IMR-90 (cell line): ENCODE results near the gene GSS. TPM values are rescaled to one million over a fixed set of nuclear protein-coding genes. Genes with fewer than 3 reads are reported as not detected.

Source experiments
- ATAC-seq: fragments of 200-7000 bp; cut with Tn5 transposase; 2 replicates; pipeline ENCODE4 v1.9.1; 2020; ENCODE audit warnings: low read depth, mild to moderate bottlenecking, moderate library complexity
- BruUV-seq: library from RNA; stranded (reverse); fragments of 400-500 nt; replicated peaks from 2 replicates; lab custom pipeline; 2021; lab: Mats Ljungman, UMichigan
- CTCF ChIA-PET: fragments of 300-600 bp; formaldehyde crosslinking; extraction: SDS; loops from one replicate; lab custom pipeline; 2021; ENCODE audit warnings: antibody characterized with exemption; lab: Yijun Ruan, JAX
- POLR2A ChIA-PET: fragments of 300-600 bp; sonication (Branson Sonifier 250); formaldehyde crosslinking; loops from one replicate; lab custom pipeline; 2022; ENCODE audit warnings: antibody characterized with exemption; ENCODE audit not compliant: unreplicated experiment; lab: Charles Lee
- DNase-seq: peaks from one replicate; pipeline ENCODE4 v3.0.0; 2013
- H2AFZ ChIP-seq: replicated peaks from 2 replicates; pipeline ENCODE3; 2013; ENCODE audit warnings: low read length, mild to moderate bottlenecking; ENCODE audit not compliant: poor library complexity
- H2AK5ac ChIP-seq: 2 replicates; pipeline ENCODE4 v1.6.1; 2013; ENCODE audit warnings: low read depth, low read length, inconsistent platforms
- H2AK9ac ChIP-seq: replicated peaks from 2 replicates; pipeline ENCODE3; 2013; ENCODE audit warnings: mild to moderate bottlenecking, low read depth, low read length, moderate library complexity; ENCODE audit not compliant: poor library complexity
- H2BK120ac ChIP-seq: 2 replicates; pipeline ENCODE4 v1.6.1; 2013; ENCODE audit warnings: low read depth, low read length, inconsistent platforms
- H2BK15ac ChIP-seq: 3 replicates; pipeline ENCODE4 v1.6.1; 2013; ENCODE audit warnings: low read depth, low read length, inconsistent platforms
- H2BK20ac ChIP-seq: 2 replicates; pipeline ENCODE4 v1.6.1; 2013; ENCODE audit warnings: low read depth, mild to moderate bottlenecking, inconsistent platforms, low read length, moderate library complexity
- H2BK5ac ChIP-seq: 2 replicates; pipeline ENCODE4 v1.6.1; 2013; ENCODE audit warnings: mild to moderate bottlenecking, low read depth, low read length, inconsistent platforms; ENCODE audit not compliant: poor library complexity, severe bottlenecking
- H3K14ac ChIP-seq: replicated peaks from 2 replicates; pipeline ENCODE4 v1.6.1; 2013; ENCODE audit warnings: low read depth, low read length, inconsistent platforms
- H3K18ac ChIP-seq: 2 replicates; pipeline ENCODE4 v1.6.1; 2013; ENCODE audit warnings: low read depth, low read length, control low read depth
- H3K23ac ChIP-seq: 2 replicates; pipeline ENCODE4 v1.6.1; 2013; ENCODE audit warnings: low read depth, low read length, inconsistent platforms
- H3K27ac ChIP-seq: 2 replicates; pipeline ENCODE4 v1.5.1; 2013; ENCODE audit warnings: mild to moderate bottlenecking, control low read depth, low read length; ENCODE audit not compliant: insufficient read depth
- H3K27me3 ChIP-seq: 2 replicates; pipeline ENCODE4 v1.6.1; 2013; ENCODE audit warnings: low read length; ENCODE audit not compliant: control insufficient read depth, insufficient read depth
- H3K36me3 ChIP-seq: 2 replicates; pipeline ENCODE4 v1.6.1; 2013; ENCODE audit warnings: low read length, mixed read lengths; ENCODE audit not compliant: control insufficient read depth, insufficient read depth
- H3K4ac ChIP-seq: 2 replicates; pipeline ENCODE4 v1.6.1; 2013; ENCODE audit warnings: low read depth, low read length, inconsistent platforms
- H3K4me1 ChIP-seq: 2 replicates; pipeline ENCODE4 v1.6.1; 2013; ENCODE audit warnings: low read length, mixed read lengths; ENCODE audit not compliant: control insufficient read depth, insufficient read depth
- H3K4me2 ChIP-seq: 2 replicates; pipeline ENCODE4 v1.6.1; 2013; ENCODE audit warnings: low read depth, mild to moderate bottlenecking, control low read depth, low read length, moderate library complexity
- H3K4me3 ChIP-seq: 2 replicates; pipeline ENCODE4 v1.5.1; 2013; ENCODE audit warnings: low read depth, mild to moderate bottlenecking, control low read depth, low read length, moderate library complexity; ENCODE audit not compliant: insufficient read depth
- H3K56ac ChIP-seq: 2 replicates; pipeline ENCODE4 v1.6.1; 2013; ENCODE audit warnings: low read length, inconsistent platforms; ENCODE audit not compliant: insufficient read depth; ENCODE audit errors: extremely low read depth
- H3K79me1 ChIP-seq, 2 experiments: 2 replicates each; pipeline ENCODE4 v1.6.1; 2013; ENCODE audit warnings: low read length in 2 of 2, inconsistent platforms in 1 of 2, low read depth in 1 of 2
- H3K9ac ChIP-seq: 2 replicates; pipeline ENCODE4 v1.6.1; 2013; ENCODE audit warnings: low read depth, low read length, control low read depth
- H3K9me1 ChIP-seq: 2 replicates; pipeline ENCODE4 v1.6.1; 2013; ENCODE audit warnings: low read length, inconsistent platforms; ENCODE audit not compliant: insufficient read depth
- H3K9me3 ChIP-seq: 2 replicates; pipeline ENCODE4 v1.6.1; 2013; ENCODE audit warnings: low read length; ENCODE audit not compliant: control insufficient read depth, insufficient read depth
- H4K20me1 ChIP-seq: 2 replicates; pipeline ENCODE4 v1.6.1; 2013; ENCODE audit warnings: low read length, inconsistent platforms; ENCODE audit not compliant: insufficient read depth
- H4K5ac ChIP-seq: 2 replicates; pipeline ENCODE4 v1.6.1; 2013; ENCODE audit warnings: mild to moderate bottlenecking, low read depth, low read length, control low read depth
- H4K8ac ChIP-seq, 2 experiments: 2 replicates each; pipeline ENCODE4 v1.6.1; 2013; ENCODE audit warnings: low read depth in 2 of 2, low read length in 2 of 2, control low read depth in 1 of 2, inconsistent platforms in 1 of 2
- H4K91ac ChIP-seq: 2 replicates; pipeline ENCODE4 v1.6.1; 2013; ENCODE audit warnings: low read depth, low read length, inconsistent platforms; ENCODE audit not compliant: insufficient read depth
- CEBPB ChIP-seq: IDR thresholded peaks from 2 replicates; pipeline ENCODE4 v1.6.1; 2012; ENCODE audit warnings: low read depth, low read length, improper control_type of control experiment
- CHD1 ChIP-seq: IDR thresholded peaks from 2 replicates; pipeline ENCODE4 v1.6.1; 2012; ENCODE audit warnings: low read depth, low read length, improper control_type of control experiment
- FOS ChIP-seq: fragments of 150-350 bp; IDR thresholded peaks from 2 replicates; pipeline ENCODE4 v1.6.1; 2016; ENCODE audit warnings: low read depth, low read length
- MAZ ChIP-seq: IDR thresholded peaks from 2 replicates; pipeline ENCODE4 v1.6.1; 2012; ENCODE audit warnings: low read depth, mild to moderate bottlenecking, low read length, improper control_type of control experiment, moderate library complexity, borderline replicate concordance
- NFE2L2 ChIP-seq: fragments of 150-350 bp; IDR thresholded peaks from 2 replicates; pipeline ENCODE4 v1.6.1; 2016; ENCODE audit warnings: low read depth, mild to moderate bottlenecking, low read length
- POLR2A ChIP-seq: IDR thresholded peaks from 2 replicates; pipeline ENCODE4 v1.6.1; 2012; ENCODE audit warnings: mild to moderate bottlenecking, low read depth, low read length
- RCOR1 ChIP-seq: IDR thresholded peaks from 2 replicates; pipeline ENCODE4 v1.6.1; 2012; ENCODE audit warnings: mild to moderate bottlenecking, low read length, improper control_type of control experiment; ENCODE audit not compliant: insufficient replicate concordance
- RFX5 ChIP-seq: IDR thresholded peaks from 2 replicates; pipeline ENCODE4 v1.8.0; 2012; ENCODE audit warnings: low read depth, mild to moderate bottlenecking, low read length, moderate library complexity
- WGBS, 2 experiments: methylation state at CpG; one replicate each; pipeline versions ENCODE4 v1.1.5 to v1.1.7; 2013; ENCODE audit warnings: missing lambda C conversion rate in 2 of 2; ENCODE audit not compliant: insufficient read length in 1 of 2; ENCODE audit errors: extremely low coverage in 2 of 2; 5-methylcytosine and 5-hydroxymethylcytosine counted together
- dilution Hi-C: fragments of 300-500 bp; cut with HindIII; formaldehyde crosslinking; loops from one replicate; pipeline ENCODE4 v1.14.3; 2018; ENCODE audit warnings: low sequenced_read_pairs; ENCODE audit not compliant: unreplicated experiment
- in situ Hi-C: fragments of 300-500 bp; cut with MboI; formaldehyde crosslinking; loops from 3 replicates; pipeline ENCODE4 v1.14.3; 2019; ENCODE audit warnings: low sequenced_read_pairs, inconsistent platforms, mixed read lengths
- intact Hi-C: fragments of 100-400 bp; cut with micrococcal nuclease; formaldehyde crosslinking; loops from 2 replicates; pipeline ENCODE4 v1.10.0; 2022
- polyA plus RNA-seq, 3 experiments: library from polyadenylated mRNA; depleted of rRNA; stranded (reverse); fragments of >200 nt; gene quantifications; 2 replicates each; pipeline ENCODE4 v1.2.3, GENCODE V29; 2012; ENCODE audit warnings: low replicate concordance in 1 of 3
- total RNA-seq: library from RNA; depleted of rRNA; stranded (reverse); fragments of >200 nt; gene quantifications from 2 replicates; pipeline ENCODE4 v1.2.3, GENCODE V29; 2012
- TF ChIP-seq, protein P1 (sequence below): fragments of 150-350 bp; IDR thresholded peaks from 2 replicates; pipeline ENCODE4 v1.6.1; 2016; ENCODE audit warnings: low read depth, mild to moderate bottlenecking, low read length, moderate library complexity, borderline replicate concordance
- TF ChIP-seq, protein P2 (sequence below): conservative IDR thresholded peaks from 2 replicates; pipeline ENCODE4 v1.5.1; 2012; ENCODE audit warnings: mild to moderate bottlenecking, low read depth, low read length, improper control_type of control experiment

The GSS gene
- total and polyA plus RNA-seq, 2 of the 4 experiments (the other 2 are of a cell fraction): 73.7 to 90.0 TPM

DNA sequence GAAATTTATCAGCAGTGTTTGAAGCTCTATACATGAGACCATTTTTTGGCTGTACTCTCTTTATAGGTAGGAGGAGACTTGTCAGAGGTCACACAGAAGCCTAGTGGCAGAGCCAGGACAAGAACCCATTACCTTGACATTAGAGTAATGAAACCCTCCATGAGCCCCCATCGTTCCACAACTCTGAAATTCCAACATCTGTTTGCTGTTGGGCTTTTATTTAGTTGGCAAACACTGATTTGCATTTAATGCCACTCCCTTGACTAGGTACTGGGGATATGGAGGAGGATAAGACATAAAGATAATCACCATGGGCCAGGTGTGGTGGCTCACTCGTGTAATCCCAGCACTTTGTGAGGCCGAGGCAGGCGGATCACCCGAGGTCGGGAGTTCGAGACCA, 1.6 kb downstream of the GSS start:
- in situ Hi-C loops (no loop called here), intact Hi-C loops (no loop called here), dilution Hi-C loops (no loop called here)
- ATAC-seq (no peak), DNase-seq (no peak)
- no peak overlapping the region for H2BK5ac ChIP-seq
- no peak overlapping the region for H3K56ac ChIP-seq
- no peaks in the 10 kb centered on the region for H3K9me3 ChIP-seq
- no peak overlapping the region for H2AFZ ChIP-seq
- BruUV-seq: no TSS peak
- H3K4me3 ChIP-seq: no peak overlapping the region
- H3K9ac ChIP-seq: no peak overlapping the region
- no peak overlapping the region for H2AK5ac ChIP-seq
- peaks cover 9% of the 10 kb centered on the region for H3K9me1 ChIP-seq
- no peak overlapping the region for H4K5ac ChIP-seq
- H2BK120ac ChIP-seq: no peak overlapping the region
- H3K4me2 ChIP-seq: no peak overlapping the region
- WGBS, 2 experiments: no CpG with 5 or more reads among the region's 7 CpGs
- H4K20me1 ChIP-seq: no peaks in the 10 kb centered on the region
- no peak overlapping the region for H3K4ac ChIP-seq
- no peak overlapping the region for H3K27ac ChIP-seq
- no peak for TF ChIP-seq CHD1
- no peak for TF ChIP-seq RFX5
- no peak for TF ChIP-seq FOS
- TF ChIP-seq, protein P1, sequence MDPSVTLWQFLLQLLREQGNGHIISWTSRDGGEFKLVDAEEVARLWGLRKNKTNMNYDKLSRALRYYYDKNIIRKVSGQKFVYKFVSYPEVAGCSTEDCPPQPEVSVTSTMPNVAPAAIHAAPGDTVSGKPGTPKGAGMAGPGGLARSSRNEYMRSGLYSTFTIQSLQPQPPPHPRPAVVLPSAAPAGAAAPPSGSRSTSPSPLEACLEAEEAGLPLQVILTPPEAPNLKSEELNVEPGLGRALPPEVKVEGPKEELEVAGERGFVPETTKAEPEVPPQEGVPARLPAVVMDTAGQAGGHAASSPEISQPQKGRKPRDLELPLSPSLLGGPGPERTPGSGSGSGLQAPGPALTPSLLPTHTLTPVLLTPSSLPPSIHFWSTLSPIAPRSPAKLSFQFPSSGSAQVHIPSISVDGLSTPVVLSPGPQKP: no peak
- no peak for TF ChIP-seq MAZ
- TF ChIP-seq CEBPB: no peak
- TF ChIP-seq, protein P2, sequence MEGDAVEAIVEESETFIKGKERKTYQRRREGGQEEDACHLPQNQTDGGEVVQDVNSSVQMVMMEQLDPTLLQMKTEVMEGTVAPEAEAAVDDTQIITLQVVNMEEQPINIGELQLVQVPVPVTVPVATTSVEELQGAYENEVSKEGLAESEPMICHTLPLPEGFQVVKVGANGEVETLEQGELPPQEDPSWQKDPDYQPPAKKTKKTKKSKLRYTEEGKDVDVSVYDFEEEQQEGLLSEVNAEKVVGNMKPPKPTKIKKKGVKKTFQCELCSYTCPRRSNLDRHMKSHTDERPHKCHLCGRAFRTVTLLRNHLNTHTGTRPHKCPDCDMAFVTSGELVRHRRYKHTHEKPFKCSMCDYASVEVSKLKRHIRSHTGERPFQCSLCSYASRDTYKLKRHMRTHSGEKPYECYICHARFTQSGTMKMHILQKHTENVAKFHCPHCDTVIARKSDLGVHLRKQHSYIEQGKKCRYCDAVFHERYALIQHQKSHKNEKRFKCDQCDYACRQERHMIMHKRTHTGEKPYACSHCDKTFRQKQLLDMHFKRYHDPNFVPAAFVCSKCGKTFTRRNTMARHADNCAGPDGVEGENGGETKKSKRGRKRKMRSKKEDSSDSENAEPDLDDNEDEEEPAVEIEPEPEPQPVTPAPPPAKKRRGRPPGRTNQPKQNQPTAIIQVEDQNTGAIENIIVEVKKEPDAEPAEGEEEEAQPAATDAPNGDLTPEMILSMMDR: no peak
- TF ChIP-seq RCOR1: no peak
- no peak for TF ChIP-seq NFE2L2
- TF ChIP-seq POLR2A: no peak
- H3K18ac ChIP-seq: no peak overlapping the region
- H3K79me1 ChIP-seq: peaks cover 13 to 36% of the 10 kb centered on the region in 2 experiments; a peak in 3 of 4 replicates
- no peak overlapping the region for H4K8ac ChIP-seq
- H3K4me1 ChIP-seq: peaks cover 3% of the 10 kb centered on the region
- ChIA-PET CTCF (interaction anchor here (2.6 kb wide), 1 partner anchor 80 kb away, joined by 19 read pairs; the partner anchor contains the start of gene GGT7), POLR2A (no interaction called here)
- H3K23ac ChIP-seq: no peak overlapping the region
- peaks cover 3% of the 10 kb centered on the region for H3K36me3 ChIP-seq
- no peak overlapping the region for H4K91ac ChIP-seq
- H2BK20ac ChIP-seq: no peak overlapping the region
- no peak overlapping the region for H2BK15ac ChIP-seq
- H3K27me3 ChIP-seq: no peaks in the 10 kb centered on the region
- H3K14ac ChIP-seq: no peak overlapping the region
- H2AK9ac ChIP-seq: no peak overlapping the region
